Measurements from ENCODE around the gene SAMHD1.

Gene SAMHD1

DNA sequence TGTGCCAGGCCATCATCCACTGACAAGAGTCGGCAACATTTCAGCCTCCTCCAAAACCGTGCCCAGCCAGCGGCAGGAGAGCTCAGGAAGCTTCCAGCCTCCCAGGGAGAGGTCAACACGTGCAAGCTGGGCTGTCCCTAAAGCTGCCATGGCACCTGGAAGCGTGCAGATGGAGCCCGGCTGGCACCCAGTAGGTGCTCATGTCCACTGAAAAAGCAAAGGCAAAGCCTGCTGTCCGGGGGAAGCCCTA, 90.0 kb downstream of the SAMHD1 start:
- 65 to 72% methylated on average over 6 to 7 of the region's 7 CpGs for WGBS, 2 experiments (ENCODE audit: insufficient coverage in 2 of 2)
- no peaks in the 10 kb centered on the region for H3K9me3 ChIP-seq (ENCODE audit: control insufficient read depth, low read length)
- peak overlapping the region; percentile 69 for H3K4me3 ChIP-seq (ENCODE audit: extremely low read depth, insufficient read depth, low read length, poor library complexity, severe bottlenecking)
- H3K4me1 ChIP-seq (ENCODE audit: control insufficient read depth, insufficient read depth, low read length, poor library complexity, severe bottlenecking) = peaks cover 42% of the 10 kb centered on the region
- H3K36me3 ChIP-seq (ENCODE audit: control insufficient read depth, insufficient read depth, low read length) = peaks cover 38% of the 10 kb centered on the region
- H3K27ac ChIP-seq (ENCODE audit: low read depth, low read length, severe bottlenecking) = no peak overlapping the region

- no peak overlapping the region for H3K27ac ChIP-seq (ENCODE audit: low read depth, low read length, severe bottlenecking)
- WGBS, 2 experiments (ENCODE audit: insufficient coverage in 2 of 2) = 94 to 96% methylated on average over 9 to 10 of the region's 14 CpGs
- peaks cover 38% of the 10 kb centered on the region for H3K36me3 ChIP-seq (ENCODE audit: control insufficient read depth, insufficient read depth, low read length)
- peak overlapping the region; percentile 69 for H3K4me3 ChIP-seq (ENCODE audit: extremely low read depth, insufficient read depth, low read length, poor library complexity, severe bottlenecking)
- no peaks in the 10 kb centered on the region for H3K9me3 ChIP-seq (ENCODE audit: control insufficient read depth, low read length)
- H3K4me1 ChIP-seq (ENCODE audit: control insufficient read depth, insufficient read depth, low read length, poor library complexity, severe bottlenecking) = peaks cover 47% of the 10 kb centered on the region
Observed at GRCh38 chr20:36860811-36861624, 90.5 kb downstream of the SAMHD1 start.

DNA sequence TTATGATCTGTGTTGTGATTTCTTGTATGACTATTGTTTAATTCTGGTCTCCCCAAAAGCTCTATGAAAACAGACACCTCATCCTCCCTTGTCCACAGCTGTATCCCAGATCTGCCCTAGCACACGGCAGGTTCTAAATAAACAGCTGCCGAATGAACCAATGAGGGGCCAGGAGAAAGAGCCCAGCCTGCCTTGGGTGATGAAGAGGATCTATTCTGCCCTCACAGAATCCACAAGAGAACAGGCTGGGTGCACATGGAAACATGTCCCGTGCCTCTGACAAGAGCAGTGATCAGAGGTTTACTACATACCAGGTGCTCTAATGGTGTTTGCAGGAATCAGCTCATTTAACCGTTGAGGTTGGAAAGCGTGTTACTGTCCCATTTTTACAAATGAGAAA, 91.2 kb downstream of the SAMHD1 start:
- no peak overlapping the region for H3K4me3 ChIP-seq (ENCODE audit: extremely low read depth, insufficient read depth, low read length, poor library complexity, severe bottlenecking)
- peaks cover 54% of the 10 kb centered on the region for H3K4me1 ChIP-seq (ENCODE audit: control insufficient read depth, insufficient read depth, low read length, poor library complexity, severe bottlenecking)
- peaks cover 38% of the 10 kb centered on the region for H3K36me3 ChIP-seq (ENCODE audit: control insufficient read depth, insufficient read depth, low read length)
- no peaks in the 10 kb centered on the region for H3K9me3 ChIP-seq (ENCODE audit: control insufficient read depth, low read length)
- 94% methylated on average over 3 to 5 of the region's 5 CpGs for WGBS, 2 experiments (ENCODE audit: insufficient coverage in 2 of 2)
- H3K27ac ChIP-seq (ENCODE audit: low read depth, low read length, severe bottlenecking) = no peak overlapping the region

DNA sequence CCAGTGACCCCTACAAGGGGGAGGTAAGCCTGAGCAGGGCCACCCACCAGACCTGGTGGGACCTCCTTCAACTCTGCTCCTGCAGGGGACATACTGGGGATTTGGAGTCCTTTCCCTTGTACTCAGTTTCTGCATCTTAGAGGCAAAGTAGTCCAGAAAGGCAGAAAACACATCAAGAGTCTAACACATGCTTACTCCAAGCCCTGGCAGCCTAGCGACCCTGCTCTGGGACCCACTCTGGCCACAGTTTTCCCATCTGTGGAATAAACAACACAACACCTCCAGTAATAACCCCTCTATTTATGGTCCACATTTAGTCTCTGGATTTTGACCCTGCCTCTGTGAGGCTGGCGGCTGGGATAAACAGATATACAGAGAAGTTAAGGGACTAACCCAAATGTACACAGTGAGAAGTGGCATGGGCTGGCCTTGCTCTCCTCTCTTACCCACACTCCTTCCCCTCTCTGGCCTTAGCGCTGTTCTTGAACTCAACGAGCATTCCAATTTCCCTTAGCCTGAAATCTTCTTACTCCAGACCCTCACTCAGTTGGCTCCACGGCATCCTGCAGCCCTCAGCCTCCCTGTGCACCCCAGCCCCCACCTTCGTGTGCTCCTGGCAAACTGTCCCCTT, 91.7 kb downstream of the SAMHD1 start:
- Histone ChIP-seq H3K9me3 (ENCODE audit: control insufficient read depth, low read length) (no peaks in the 10 kb centered on the region), H3K27ac (ENCODE audit: low read depth, low read length, severe bottlenecking) (no peak overlapping the region), H3K4me3 (ENCODE audit: extremely low read depth, insufficient read depth, low read length, poor library complexity, severe bottlenecking) (no peak overlapping the region), H3K36me3 (ENCODE audit: control insufficient read depth, insufficient read depth, low read length) (peaks cover 38% of the 10 kb centered on the region), H3K4me1 (ENCODE audit: control insufficient read depth, insufficient read depth, low read length, poor library complexity, severe bottlenecking) (peaks cover 54% of the 10 kb centered on the region)
- WGBS, 2 experiments (ENCODE audit: insufficient coverage in 2 of 2) = 97 to 100% methylated on average over 4 of the region's 6 CpGs

- WGBS, 2 experiments (ENCODE audit: insufficient coverage in 2 of 2) = 87 to 90% methylated on average over 4 of the region's 4 CpGs
- Histone ChIP-seq H3K4me1 (ENCODE audit: control insufficient read depth, insufficient read depth, low read length, poor library complexity, severe bottlenecking) (peaks cover 56% of the 10 kb centered on the region), H3K36me3 (ENCODE audit: control insufficient read depth, insufficient read depth, low read length) (peaks cover 41% of the 10 kb centered on the region), H3K9me3 (ENCODE audit: control insufficient read depth, low read length) (no peaks in the 10 kb centered on the region), H3K4me3 (ENCODE audit: extremely low read depth, insufficient read depth, low read length, poor library complexity, severe bottlenecking) (no peak overlapping the region), H3K27ac (ENCODE audit: low read depth, low read length, severe bottlenecking) (no peak overlapping the region)
Observed at GRCh38 chr20:36859282-36859555, 92.3 kb downstream of the SAMHD1 start.

GRCh38 chr20:36856691-36857635, 94.5 kb downstream of the SAMHD1 start:
- Histone ChIP-seq H3K36me3 (ENCODE audit: control insufficient read depth, insufficient read depth, low read length) (peaks cover 55% of the 10 kb centered on the region), H3K9me3 (ENCODE audit: control insufficient read depth, low read length) (no peaks in the 10 kb centered on the region), H3K4me1 (ENCODE audit: control insufficient read depth, insufficient read depth, low read length, poor library complexity, severe bottlenecking) (peaks cover 59% of the 10 kb centered on the region), H3K4me3 (ENCODE audit: extremely low read depth, insufficient read depth, low read length, poor library complexity, severe bottlenecking) (no peak overlapping the region), H3K27ac (ENCODE audit: low read depth, low read length, severe bottlenecking) (peak overlapping the region; percentile 23)
- 87 to 89% methylated on average over 13 to 16 of the region's 17 CpGs for WGBS, 2 experiments (ENCODE audit: insufficient coverage in 2 of 2)

- 97 to 100% methylated on average over 1 to 3 of the region's 3 CpGs for WGBS, 2 experiments (ENCODE audit: insufficient coverage in 2 of 2)
- Histone ChIP-seq H3K4me1 (ENCODE audit: control insufficient read depth, insufficient read depth, low read length, poor library complexity, severe bottlenecking) (peaks cover 56% of the 10 kb centered on the region), H3K36me3 (ENCODE audit: control insufficient read depth, insufficient read depth, low read length) (peaks cover 55% of the 10 kb centered on the region), H3K27ac (ENCODE audit: low read depth, low read length, severe bottlenecking) (no peak overlapping the region), H3K4me3 (ENCODE audit: extremely low read depth, insufficient read depth, low read length, poor library complexity, severe bottlenecking) (no peak overlapping the region), H3K9me3 (ENCODE audit: control insufficient read depth, low read length) (peaks cover 3% of the 10 kb centered on the region)
Observed at GRCh38 chr20:36856195-36856594, 95.3 kb downstream of the SAMHD1 start.

- peaks cover 55% of the 10 kb centered on the region for H3K36me3 ChIP-seq (ENCODE audit: control insufficient read depth, insufficient read depth, low read length)
- H3K4me3 ChIP-seq (ENCODE audit: extremely low read depth, insufficient read depth, low read length, poor library complexity, severe bottlenecking) = no peak overlapping the region
- H3K27ac ChIP-seq (ENCODE audit: low read depth, low read length, severe bottlenecking) = no peak overlapping the region
- H3K4me1 ChIP-seq (ENCODE audit: control insufficient read depth, insufficient read depth, low read length, poor library complexity, severe bottlenecking) = peaks cover 49% of the 10 kb centered on the region
- 94 to 95% methylated on average over 3 to 6 of the region's 7 CpGs for WGBS, 2 experiments (ENCODE audit: insufficient coverage in 2 of 2)
- H3K9me3 ChIP-seq (ENCODE audit: control insufficient read depth, low read length) = peaks cover 3% of the 10 kb centered on the region
Observed at GRCh38 chr20:36855241-36855657, 96.3 kb downstream of the SAMHD1 start.

DNA sequence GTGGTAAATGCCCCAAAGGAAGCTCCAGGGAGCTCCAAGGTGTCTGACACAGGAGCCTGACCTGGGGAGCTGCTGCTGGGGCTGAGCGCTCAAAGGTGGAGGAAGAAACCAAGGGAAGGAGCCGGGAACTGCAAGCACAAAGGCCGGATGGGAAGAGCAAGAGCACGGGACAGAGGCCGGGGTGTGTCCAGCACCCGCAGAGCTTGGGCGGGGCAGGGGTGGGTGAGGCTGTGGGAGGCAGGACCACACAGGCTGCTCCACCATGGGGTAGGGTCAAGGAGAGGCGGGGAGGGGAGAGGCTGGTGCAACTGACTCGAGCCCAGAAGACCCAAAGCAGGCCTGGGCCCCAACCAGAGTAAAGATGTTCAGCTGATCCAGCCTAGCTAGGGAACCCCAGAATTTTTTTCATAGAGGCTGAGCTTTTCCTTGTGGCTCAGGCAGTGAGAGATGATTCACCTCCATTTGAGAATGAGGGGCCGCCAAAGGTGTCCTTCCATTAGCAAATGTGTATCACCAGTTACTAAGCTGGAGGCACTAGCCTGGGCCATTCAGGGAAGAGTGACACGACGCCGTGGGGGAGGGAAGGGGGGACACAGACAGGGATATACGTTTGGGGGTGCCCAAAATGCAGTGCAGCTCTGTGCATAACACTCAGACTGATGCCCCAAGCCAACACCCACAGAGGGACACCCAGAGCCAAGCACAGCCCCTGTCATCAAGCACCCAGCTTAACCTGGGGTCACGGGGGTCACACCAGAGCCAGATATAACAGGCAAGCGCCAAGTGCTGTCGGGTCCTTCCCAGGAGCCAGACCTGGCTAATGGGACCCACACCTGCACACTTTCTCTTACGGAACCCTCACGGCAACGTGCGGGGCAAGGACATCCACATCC, 96.9 kb downstream of the SAMHD1 start:
- Histone ChIP-seq H3K4me1 (ENCODE audit: control insufficient read depth, insufficient read depth, low read length, poor library complexity, severe bottlenecking) (peaks cover 43% of the 10 kb centered on the region), H3K27ac (ENCODE audit: low read depth, low read length, severe bottlenecking) (no peak overlapping the region), H3K4me3 (ENCODE audit: extremely low read depth, insufficient read depth, low read length, poor library complexity, severe bottlenecking) (no peak overlapping the region), H3K9me3 (ENCODE audit: control insufficient read depth, low read length) (peaks cover 3% of the 10 kb centered on the region), H3K36me3 (ENCODE audit: control insufficient read depth, insufficient read depth, low read length) (peaks cover 49% of the 10 kb centered on the region)
- WGBS, 2 experiments (ENCODE audit: insufficient coverage in 2 of 2) = 84 to 86% methylated on average over 15 to 17 of the region's 21 CpGs

DNA sequence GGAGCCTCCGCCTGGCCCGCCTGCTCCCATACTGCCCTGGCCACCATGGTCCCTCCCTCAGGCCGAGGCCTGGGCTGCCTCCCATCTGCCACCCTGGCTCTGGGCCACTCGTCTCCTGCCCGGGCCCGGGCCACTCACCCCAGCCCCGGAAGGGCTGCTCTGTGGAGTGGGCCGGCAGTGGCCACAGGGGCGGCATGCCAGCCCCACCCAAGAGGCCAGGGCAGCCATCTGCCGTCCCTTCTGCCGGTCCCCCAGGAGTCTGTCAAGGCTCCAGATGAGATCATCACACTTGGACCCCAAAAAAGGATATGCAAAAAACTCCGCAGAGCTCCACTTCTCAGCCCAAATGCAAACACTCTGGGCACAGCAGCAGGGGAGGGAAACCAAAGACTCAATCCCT, 99.3 kb downstream of the SAMHD1 start:
- Histone ChIP-seq H3K27ac (ENCODE audit: low read depth, low read length, severe bottlenecking) (no peak overlapping the region), H3K4me1 (ENCODE audit: control insufficient read depth, insufficient read depth, low read length, poor library complexity, severe bottlenecking) (peaks cover 44% of the 10 kb centered on the region), H3K4me3 (ENCODE audit: extremely low read depth, insufficient read depth, low read length, poor library complexity, severe bottlenecking) (no peak overlapping the region), H3K9me3 (ENCODE audit: control insufficient read depth, low read length) (peaks cover 3% of the 10 kb centered on the region), H3K36me3 (ENCODE audit: control insufficient read depth, insufficient read depth, low read length) (peaks cover 30% of the 10 kb centered on the region)
- WGBS, 2 experiments (ENCODE audit: insufficient coverage in 2 of 2) = 95 to 100% methylated on average over 11 to 12 of the region's 12 CpGs
